Stimulated activated CD4-positive, alpha-beta T cell treated with anti-CD3 and anti-CD28 coated beads, Interleukin-1b, Interleukin-23, amount 100 ng/mL, for 4 hours (primary cell): ENCODE data around the gene FGF8.

Experiments
- DNase-seq, 2 donors: peaks; one replicate each; pipeline ENCODE4 v3.0.0-alpha.2; 2020; ENCODE audit warnings: low read depth in 2 of 2

The FGF8 gene

GRCh38 chr10:101725296-101726114 is 50.4 kb downstream of the FGF8 start:
- DNase-seq: no peak

GRCh38 chr10:101724446-101724845 is 51.5 kb downstream of the FGF8 start:
- DNase-seq: no peak

GRCh38 chr10:101723176-101723575 is 52.7 kb downstream of the FGF8 start:
- DNase-seq: no peak

- no peak for DNase-seq
These were observed 54.1 kb downstream of the FGF8 start for GRCh38 chr10:101721806-101722205.

- DNase-seq: no peak
These were observed 55.2 kb downstream of the FGF8 start for GRCh38 chr10:101720606-101721230.
